Thoracic aorta (tissue), 2 donors: ENCODE data around the gene AP3M1. TPM values are rescaled to one million over a fixed set of nuclear protein-coding genes. Genes with fewer than 3 reads are reported as not detected.
A peak's percentile ranks its signal among the peaks of the same experiment; 100 is the strongest.

Experiments used
- ATAC-seq: fragments of 150-250 bp; one replicate; pipeline ENCODE4 v1.8.0; 2017; ENCODE audit warnings: low read depth; ENCODE audit not compliant: insufficient number of reproducible peaks, low FRiP score
- DNase-seq: peaks from one replicate; pipeline ENCODE4 v3.0.0-alpha.2; 2020; ENCODE audit warnings: low spot score
- H3K27ac ChIP-seq, 2 donors: fragments of 200-600 bp; sonication (generic); 1 replicate in 1 of 2; 2 replicates in 1 of 2; pipeline ENCODE4 v1.5.1; 2016; ENCODE audit warnings: mild to moderate bottlenecking in 2 of 2, moderate library complexity in 2 of 2
- H3K27me3 ChIP-seq: fragments of 200-600 bp; sonication (generic); replicated peaks from 2 replicates; pipeline ENCODE4 v1.6.0; 2016; ENCODE audit warnings: mild to moderate bottlenecking; ENCODE audit not compliant: insufficient read depth
- H3K36me3 ChIP-seq: fragments of 200-600 bp; sonication (generic); one replicate; pipeline ENCODE4 v1.5.1; 2016
- H3K4me1 ChIP-seq, 2 donors: fragments of 200-600 bp; sonication (generic); 1 replicate in 1 of 2; 2 replicates in 1 of 2; pipeline versions ENCODE4 v1.5.1 to v1.6.0; 2016; ENCODE audit warnings: low read depth in 2 of 2, mild to moderate bottlenecking in 1 of 2; ENCODE audit not compliant: control insufficient read depth in 1 of 2
- H3K4me3 ChIP-seq: fragments of 200-600 bp; sonication (generic); 2 replicates; pipeline ENCODE4 v1.5.1; 2016; ENCODE audit warnings: mild to moderate bottlenecking
- H3K9me3 ChIP-seq: fragments of 200-600 bp; sonication (generic); 2 replicates; pipeline ENCODE4 v1.5.1; 2016
- CTCF ChIP-seq: fragments of 200-600 bp; sonication (generic); IDR thresholded peaks from one replicate; pipeline ENCODE4 v1.5.1; 2019; ENCODE audit warnings: antibody characterized with exemption
- total RNA-seq, 2 donors: library from RNA; depleted of rRNA; stranded (reverse); fragments of >200 nt; gene quantifications; one replicate each; pipeline versions ENCODE4 v1.1.0 to v1.2.3, GENCODE V29; 2016

The AP3M1 gene
- total RNA-seq, 2 donors from 2014 or later, result 22.7 to 29.3 TPM

GRCh38 chr10:74163319-74164068, 12.9 kb upstream of the AP3M1 start:
- no peak overlapping the region for H3K4me3 ChIP-seq
- no peaks in the 10 kb centered on the region for H3K27me3 ChIP-seq
- H3K9me3 ChIP-seq, result no peaks in the 10 kb centered on the region
- no peaks in the 10 kb centered on the region for H3K36me3 ChIP-seq
- peaks cover 0 to 12% of the 10 kb centered on the region in 2 donors for H3K4me1 ChIP-seq
- ATAC-seq (no peak), DNase-seq (no peak)
- TF ChIP-seq CTCF, result no peak
- H3K27ac ChIP-seq, result no peak overlapping the region

GRCh38 chr10:74160013-74160412, 9.4 kb upstream of the AP3M1 start:
- H3K27me3 ChIP-seq, result no peaks in the 10 kb centered on the region
- TF ChIP-seq CTCF, result no peak
- no peak overlapping the region for H3K4me3 ChIP-seq
- no peaks in the 10 kb centered on the region for H3K36me3 ChIP-seq
- H3K9me3 ChIP-seq, result no peaks in the 10 kb centered on the region
- peaks cover 0 to 12% of the 10 kb centered on the region in 2 donors for H3K4me1 ChIP-seq
- no peak for ATAC-seq
- no peak overlapping the region for H3K27ac ChIP-seq
- DNase-seq, result no peak

- Histone ChIP-seq H3K9me3 (no peaks in the 10 kb centered on the region), H3K36me3 (no peaks in the 10 kb centered on the region), H3K27ac (no peak overlapping the region), H3K27me3 (no peaks in the 10 kb centered on the region), H3K4me3 (no peak overlapping the region), H3K4me1 (peaks cover 17 to 20% of the 10 kb centered on the region in 2 donors)
- no peak for ATAC-seq
- TF ChIP-seq CTCF, result no peak
- no peak for DNase-seq
Measured at GRCh38 chr10:74156919-74157289, 6.3 kb upstream of the AP3M1 start.

GRCh38 chr10:74153676-74154075, 3.0 kb upstream of the AP3M1 start:
- Histone ChIP-seq H3K36me3 (no peaks in the 10 kb centered on the region), H3K4me1 (peaks cover 29 to 37% of the 10 kb centered on the region in 2 donors), H3K9me3 (no peaks in the 10 kb centered on the region), H3K27me3 (no peaks in the 10 kb centered on the region), H3K27ac (no peak overlapping the region), H3K4me3 (peak overlapping the region; percentile 2)
- DNase-seq (no peak), ATAC-seq (no peak)
- no peak for TF ChIP-seq CTCF

- peak overlapping the region; percentile 2 for H3K4me3 ChIP-seq
- H3K27ac ChIP-seq, result no peak overlapping the region
- H3K4me1 ChIP-seq, result peaks cover 29 to 37% of the 10 kb centered on the region in 2 donors
- H3K27me3 ChIP-seq, result no peaks in the 10 kb centered on the region
- DNase-seq (no peak), ATAC-seq (no peak)
- no peaks in the 10 kb centered on the region for H3K36me3 ChIP-seq
- no peaks in the 10 kb centered on the region for H3K9me3 ChIP-seq
- peak; percentile 57 for TF ChIP-seq CTCF
Measured at GRCh38 chr10:74153123-74153522, 2.5 kb upstream of the AP3M1 start.
